ENCODE results near the gene RARS1.

The RARS1 gene

GRCh38 chr5:168486136-168486879, at the start of gene RARS1:
Gene RARS1, plus strand, starts transcription at chr5:168486471. Its CDS starts 28 bp downstream, at chr5:168486499.
- FAIRE-seq, result no peak

DNA sequence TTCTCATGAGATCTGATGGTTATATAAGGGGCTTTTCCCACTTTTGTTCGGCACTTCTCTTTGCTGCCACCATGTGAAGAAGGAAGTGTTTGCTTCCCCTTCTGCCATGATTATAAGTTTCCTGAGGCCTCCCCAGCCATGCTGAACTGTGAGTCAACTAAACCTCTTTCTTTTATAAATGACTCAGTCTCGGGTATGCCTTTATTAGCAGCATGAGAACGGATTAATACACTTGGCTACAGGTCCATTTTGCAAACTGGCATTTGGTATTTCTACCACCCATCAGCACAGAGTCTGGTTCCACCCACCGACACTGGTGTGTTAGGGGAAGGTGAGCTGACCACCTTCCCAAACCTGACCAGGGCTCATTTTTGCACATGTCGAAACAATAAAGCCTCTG, 47.9 kb upstream of the RARS1 start:
- FAIRE-seq, result no peak

- FAIRE-seq, result no peak
These were observed 42.7 kb upstream of the RARS1 start for GRCh38 chr5:168443533-168443932.

DNA sequence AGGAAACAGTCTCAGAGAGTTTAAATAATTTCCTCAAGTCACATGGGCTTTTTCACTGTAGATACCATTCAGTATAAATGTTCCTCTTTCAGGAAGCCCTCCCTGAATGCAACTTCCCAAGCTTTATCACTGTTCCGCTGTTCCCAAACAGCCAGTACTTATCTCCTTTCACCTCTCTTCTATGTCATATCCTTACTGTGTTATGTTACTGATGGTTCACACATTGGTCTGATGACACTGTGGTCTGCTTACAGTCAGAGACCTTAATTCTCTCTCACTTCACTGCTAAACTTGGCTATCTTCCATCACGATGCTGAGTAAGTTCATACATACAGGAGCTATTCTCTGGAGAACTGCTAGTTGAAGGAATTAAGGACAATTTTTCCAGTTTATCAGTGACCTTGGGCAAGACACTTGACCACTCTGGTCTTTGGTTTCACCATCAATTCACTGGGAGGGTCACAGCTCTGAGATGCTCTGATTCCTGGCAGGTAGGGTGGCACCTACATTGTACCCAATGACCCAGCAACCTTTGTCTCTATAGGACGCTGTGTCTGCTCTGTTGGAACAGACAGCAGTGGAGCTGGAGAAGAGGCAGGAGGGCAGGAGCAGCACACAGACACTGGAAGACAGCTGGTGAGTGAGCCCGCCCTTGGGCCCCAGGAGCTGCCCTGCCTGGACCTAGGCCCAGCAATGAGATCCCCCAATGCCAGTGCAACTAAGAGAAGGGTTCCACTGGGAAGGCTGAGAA, 42.1 kb upstream of the RARS1 start:
- FAIRE-seq, result no peak

GRCh38 chr5:168446983-168447619, 39.2 kb upstream of the RARS1 start:
- FAIRE-seq, result no peak

DNA sequence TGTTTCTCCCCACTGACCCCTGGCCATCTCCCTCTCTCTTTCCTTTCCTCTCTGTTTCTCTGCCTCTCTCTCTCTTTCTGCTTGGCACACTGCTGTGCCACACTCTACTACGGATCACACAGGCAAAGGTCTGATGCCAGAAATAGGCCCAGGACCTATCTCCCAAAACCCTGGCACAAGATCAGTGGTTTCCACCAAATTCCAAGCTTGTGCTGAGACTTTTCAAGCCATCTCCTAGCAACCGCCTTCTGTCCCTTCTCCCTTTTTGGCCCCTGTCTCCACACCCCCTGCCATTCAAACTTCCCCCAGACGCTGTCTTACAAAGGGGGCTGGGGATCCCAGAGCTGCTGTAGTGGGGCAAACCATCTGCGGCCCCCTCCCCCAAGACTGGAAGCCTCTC, 38.5 kb upstream of the RARS1 start:
- FAIRE-seq, result no peak

GRCh38 chr5:168449166-168449565, 37.1 kb upstream of the RARS1 start:
- FAIRE-seq, result no peak

DNA sequence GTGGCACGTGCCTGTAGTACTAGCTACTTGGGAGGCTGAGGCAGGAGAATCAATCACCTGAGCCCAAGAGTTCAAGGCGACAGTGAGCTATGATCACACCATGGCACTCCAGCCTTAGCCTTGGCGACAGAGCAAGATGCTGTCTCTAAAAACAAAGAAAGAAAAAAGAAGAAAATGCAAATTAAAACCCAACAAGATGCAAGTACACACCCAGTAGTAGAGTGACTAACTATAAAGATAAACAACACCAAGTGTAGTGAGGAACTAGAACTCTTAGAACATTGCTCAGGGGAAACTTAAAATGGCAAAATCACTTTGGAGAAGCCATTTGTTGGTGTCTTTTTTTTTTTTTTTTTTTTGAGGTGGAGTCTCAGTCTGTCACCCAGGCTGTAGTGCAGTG, 34.7 kb upstream of the RARS1 start:
- FAIRE-seq, result no peak

DNA sequence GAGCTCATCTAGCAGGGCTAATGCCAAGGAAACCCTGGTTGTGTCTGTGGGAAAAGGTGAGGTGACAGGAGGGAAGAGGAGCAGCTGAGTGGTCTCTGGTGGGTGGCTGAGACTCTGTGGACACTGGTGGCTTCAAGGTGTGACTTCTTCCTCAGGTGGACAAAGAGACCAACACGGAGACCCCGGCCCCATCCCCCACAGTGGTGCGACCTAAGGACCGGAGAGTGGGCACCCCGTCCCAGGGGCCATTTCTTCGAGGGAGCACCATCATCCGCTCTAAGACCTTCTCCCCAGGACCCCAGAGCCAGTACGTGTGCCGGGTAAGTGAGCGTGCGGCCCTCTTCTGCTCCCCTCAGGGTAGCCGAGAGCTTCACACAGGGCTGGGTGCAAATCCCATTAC, 31.1 kb upstream of the RARS1 start:
- FAIRE-seq, result no peak

GRCh38 chr5:168457542-168457941, 28.7 kb upstream of the RARS1 start:
- FAIRE-seq, result no peak

- FAIRE-seq, result no peak
These were observed 25.7 kb upstream of the RARS1 start for GRCh38 chr5:168460606-168461005.

- no peak for FAIRE-seq
These were observed 23.2 kb upstream of the RARS1 start for GRCh38 chr5:168463081-168463480.

DNA sequence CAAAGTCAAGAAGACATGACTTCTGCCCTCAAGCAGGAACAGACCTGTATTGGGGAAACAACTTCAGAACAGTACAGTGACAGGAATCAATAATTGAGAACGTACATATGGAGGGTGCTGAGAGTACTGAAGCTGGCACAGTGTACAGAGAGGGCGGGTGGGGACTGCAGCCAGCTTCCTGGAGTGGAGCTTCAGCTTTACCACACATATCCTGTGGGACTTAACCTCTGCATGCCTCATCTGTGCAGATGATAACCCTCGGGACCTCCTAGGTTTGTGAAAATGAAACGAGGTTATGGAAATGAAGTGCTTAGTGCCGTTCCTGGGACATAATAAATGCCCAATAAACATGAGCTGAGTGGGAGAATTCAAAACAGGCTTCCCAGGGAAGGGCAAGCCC, 22.1 kb upstream of the RARS1 start:
- no peak for FAIRE-seq

- FAIRE-seq, result no peak
These were observed 21.6 kb upstream of the RARS1 start for GRCh38 chr5:168464641-168465040.

GRCh38 chr5:168467755-168468330, 18.4 kb upstream of the RARS1 start:
- FAIRE-seq, result no peak

- FAIRE-seq, result no peak
These were observed 17.4 kb upstream of the RARS1 start for GRCh38 chr5:168468836-168469235.

- FAIRE-seq, result no peak
These were observed 16.5 kb upstream of the RARS1 start for GRCh38 chr5:168469816-168470215.

GRCh38 chr5:168471785-168472184, 14.5 kb upstream of the RARS1 start:
- no peak for FAIRE-seq

DNA sequence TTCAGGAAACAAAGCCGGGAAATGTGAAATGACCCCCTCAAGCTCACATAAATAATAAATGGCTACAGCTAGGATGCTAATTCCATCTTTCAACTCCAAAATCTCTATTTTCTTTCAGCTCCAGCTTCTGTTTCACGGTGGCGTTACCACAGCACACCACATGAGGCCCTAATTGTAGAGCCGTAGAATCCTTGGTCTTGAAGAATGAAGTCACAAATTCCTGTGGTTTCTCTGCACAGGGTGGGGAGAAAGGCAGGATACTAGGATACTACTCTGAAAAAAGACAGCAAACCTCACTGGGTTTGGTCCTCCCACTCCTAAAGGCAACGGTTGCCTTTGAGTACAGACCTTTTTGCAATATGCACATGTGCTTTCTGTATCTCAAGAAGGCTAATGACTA, 13.9 kb upstream of the RARS1 start:
- no peak for FAIRE-seq

- FAIRE-seq, result no peak
These were observed 12.0 kb upstream of the RARS1 start for GRCh38 chr5:168474319-168474718.

DNA sequence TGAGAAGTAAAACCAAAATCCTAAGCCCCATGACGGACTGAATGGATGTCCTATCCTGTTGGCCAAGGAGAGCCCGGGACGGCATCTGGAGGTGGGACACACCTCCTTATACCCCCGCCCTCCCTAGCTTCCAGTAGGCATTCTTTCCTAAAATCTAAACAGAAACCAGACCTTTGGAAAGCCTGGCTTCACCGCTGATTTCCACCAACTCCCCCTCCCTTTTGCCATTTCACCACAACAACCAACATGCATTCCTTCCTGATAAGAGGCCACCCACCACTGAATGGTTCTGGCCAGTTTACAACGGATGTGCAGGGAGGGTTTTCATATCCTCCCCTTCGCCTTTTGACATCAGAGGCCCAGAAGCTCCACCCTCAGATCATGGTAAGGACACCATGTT, 9.2 kb upstream of the RARS1 start:
- FAIRE-seq, result no peak

DNA sequence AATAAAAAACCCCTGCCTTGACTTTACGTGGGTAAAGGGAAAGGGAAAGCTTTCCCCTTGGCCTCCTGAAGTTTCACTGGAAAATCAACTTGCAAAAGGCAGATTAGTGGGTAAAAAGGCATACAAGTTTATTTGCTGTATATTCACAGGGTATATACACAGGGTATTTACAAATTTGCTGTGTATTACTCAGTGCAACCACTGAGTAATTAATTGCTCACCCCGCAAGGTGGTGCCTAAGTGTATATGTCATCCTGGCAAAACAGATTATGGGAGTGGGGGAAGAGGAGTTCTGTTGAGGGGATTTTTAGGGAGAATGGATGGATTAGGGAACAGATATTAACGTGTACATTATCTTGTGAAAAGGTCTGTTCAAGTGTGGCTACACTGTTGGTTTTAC, 7.1 kb upstream of the RARS1 start:
- no peak for FAIRE-seq

GRCh38 chr5:168480601-168481000, 5.7 kb upstream of the RARS1 start:
- FAIRE-seq, result no peak

- FAIRE-seq, result no peak
These were observed 4.9 kb upstream of the RARS1 start for GRCh38 chr5:168481330-168481788.

Data from TTC549 (cell line).